Activated B cell treated with CpG ODN at 0.5 μM for 24 hours (primary cell): ENCODE results near the gene VASP. TPM values are rescaled to one million over a fixed set of nuclear protein-coding genes. Genes with fewer than 3 reads are reported as not detected.

Experiments used
- ATAC-seq: fragments of 200-7000 bp; cut with Tn5 transposase; one replicate; pipeline ENCODE4 v1.10.0; 2021; ENCODE audit warnings: low read depth, mild to moderate bottlenecking, moderate library complexity
- CTCF ChIA-PET: fragments of 350-600 bp; sonication (Branson Sonifier 250); formaldehyde crosslinking; loops from one replicate; lab custom pipeline; 2021; ENCODE audit warnings: antibody characterized with exemption; lab: Charles Lee
- POLR2A ChIA-PET: fragments of 350-600 bp; sonication (Branson Sonifier 250); formaldehyde crosslinking; loops from one replicate; lab custom pipeline; 2021; ENCODE audit warnings: antibody characterized with exemption; lab: Charles Lee
- DNase-seq: peaks from one replicate; pipeline ENCODE4 v3.0.0; 2022
- H3K27ac Mint-ChIP-seq: one replicate; pipeline ENCODE4 v1.8.0; 2020; ENCODE audit warnings: mixed read lengths
- H3K27me3 Mint-ChIP-seq: one replicate; pipeline ENCODE4 v1.8.0; 2021; ENCODE audit warnings: mixed read lengths
- H3K36me3 Mint-ChIP-seq: one replicate; pipeline ENCODE4 v1.8.0; 2021; ENCODE audit warnings: low read depth, mixed read lengths
- H3K4me1 Mint-ChIP-seq: one replicate; pipeline ENCODE4 v1.8.0; 2021; ENCODE audit warnings: mixed read lengths
- H3K4me3 Mint-ChIP-seq: one replicate; pipeline ENCODE4 v1.8.0; 2020; ENCODE audit warnings: mild to moderate bottlenecking, mixed read lengths
- H3K9me3 Mint-ChIP-seq: one replicate; pipeline ENCODE4 v1.8.0; 2020; ENCODE audit warnings: mixed read lengths
- intact Hi-C: fragments of 100-400 bp; cut with micrococcal nuclease; formaldehyde crosslinking; loops from one replicate; pipeline ENCODE4 v1.15.1; 2024
- total RNA-seq: library from RNA; stranded (reverse); gene quantifications from 2 replicates; pipeline ENCODE4 v1.2.3, GENCODE V29; 2022
- TF ChIP-seq, protein P1 (sequence below): fragments of 200-600 bp; IDR thresholded peaks from one replicate; pipeline ENCODE4 v1.8.0; 2022; ENCODE audit warnings: antibody characterized with exemption, mild to moderate bottlenecking

The VASP gene
- total RNA-seq, 1 donor from 2014 or later, result 300 TPM

DNA sequence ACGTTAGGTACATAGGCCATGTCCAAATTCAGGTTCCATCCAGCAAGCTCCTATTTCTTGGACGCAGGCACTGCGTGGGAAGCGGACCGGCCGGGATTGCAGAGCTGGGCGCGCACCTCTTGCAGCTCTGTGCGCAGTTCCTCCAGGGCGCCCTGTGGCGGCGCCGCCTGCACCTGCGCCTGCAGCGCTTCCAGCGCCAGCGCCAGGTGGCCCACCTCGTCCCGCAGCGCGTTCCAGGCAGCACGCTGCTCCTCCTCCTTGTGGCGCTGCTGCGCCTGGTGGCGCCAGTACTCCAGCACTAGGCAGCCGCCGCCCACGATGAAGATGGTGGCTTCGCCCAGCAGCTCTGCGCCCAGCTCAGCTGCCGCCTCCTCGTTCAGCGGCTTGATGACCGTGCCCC lies 46.2 kb downstream of the VASP start:
- ATAC-seq (no peak), DNase-seq (no peak)
- Mint-ChIP-seq H3K36me3 (peaks cover 9% of the 10 kb centered on the region), H3K27ac (no peak overlapping the region), H3K27me3 (no peaks in the 10 kb centered on the region), H3K9me3 (no peaks in the 10 kb centered on the region), H3K4me3 (no peak overlapping the region), H3K4me1 (peaks cover 3% of the 10 kb centered on the region)
- TF ChIP-seq, protein P1, sequence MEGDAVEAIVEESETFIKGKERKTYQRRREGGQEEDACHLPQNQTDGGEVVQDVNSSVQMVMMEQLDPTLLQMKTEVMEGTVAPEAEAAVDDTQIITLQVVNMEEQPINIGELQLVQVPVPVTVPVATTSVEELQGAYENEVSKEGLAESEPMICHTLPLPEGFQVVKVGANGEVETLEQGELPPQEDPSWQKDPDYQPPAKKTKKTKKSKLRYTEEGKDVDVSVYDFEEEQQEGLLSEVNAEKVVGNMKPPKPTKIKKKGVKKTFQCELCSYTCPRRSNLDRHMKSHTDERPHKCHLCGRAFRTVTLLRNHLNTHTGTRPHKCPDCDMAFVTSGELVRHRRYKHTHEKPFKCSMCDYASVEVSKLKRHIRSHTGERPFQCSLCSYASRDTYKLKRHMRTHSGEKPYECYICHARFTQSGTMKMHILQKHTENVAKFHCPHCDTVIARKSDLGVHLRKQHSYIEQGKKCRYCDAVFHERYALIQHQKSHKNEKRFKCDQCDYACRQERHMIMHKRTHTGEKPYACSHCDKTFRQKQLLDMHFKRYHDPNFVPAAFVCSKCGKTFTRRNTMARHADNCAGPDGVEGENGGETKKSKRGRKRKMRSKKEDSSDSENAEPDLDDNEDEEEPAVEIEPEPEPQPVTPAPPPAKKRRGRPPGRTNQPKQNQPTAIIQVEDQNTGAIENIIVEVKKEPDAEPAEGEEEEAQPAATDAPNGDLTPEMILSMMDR, result no peak
- ChIA-PET CTCF (interaction anchor here (0.6 kb wide), 1 partner anchor 62 kb away, joined by 4 read pairs; no protein-coding TSS in a partner anchor), POLR2A (no interaction called here)
- intact Hi-C loops, result no loop called here

DNA sequence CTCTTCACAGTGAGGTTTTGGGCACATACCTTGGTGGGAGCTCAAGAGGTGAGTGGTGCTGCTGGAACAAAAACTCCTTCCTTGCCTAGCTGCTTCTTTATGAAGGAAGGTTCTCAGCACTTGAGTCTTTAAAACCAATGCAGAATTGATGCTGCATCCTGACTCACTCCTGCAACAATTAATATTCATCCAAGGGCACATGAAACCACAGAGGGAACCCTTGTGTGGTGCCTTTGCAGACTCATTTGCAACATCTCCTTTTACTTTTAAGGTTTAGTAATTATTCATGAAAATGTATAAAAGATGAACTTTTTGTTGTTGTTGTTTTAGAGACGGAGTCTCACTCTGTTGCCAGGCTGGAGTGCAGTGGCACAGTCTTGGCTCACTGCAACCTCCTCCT lies 47.2 kb downstream of the VASP start:
- ATAC-seq (no peak), DNase-seq (no peak)
- ChIA-PET POLR2A (interaction anchor here (0.6 kb wide), 1 partner anchor 17 kb away, joined by 3 read pairs; no protein-coding TSS in a partner anchor), CTCF (no interaction called here)
- intact Hi-C loops, result no loop called here
- Mint-ChIP-seq H3K27me3 (no peaks in the 10 kb centered on the region), H3K9me3 (no peaks in the 10 kb centered on the region), H3K36me3 (peaks cover 9% of the 10 kb centered on the region), H3K27ac (no peak overlapping the region), H3K4me3 (no peak overlapping the region), H3K4me1 (peaks cover 11% of the 10 kb centered on the region)
- TF ChIP-seq, protein P1, result no peak

DNA sequence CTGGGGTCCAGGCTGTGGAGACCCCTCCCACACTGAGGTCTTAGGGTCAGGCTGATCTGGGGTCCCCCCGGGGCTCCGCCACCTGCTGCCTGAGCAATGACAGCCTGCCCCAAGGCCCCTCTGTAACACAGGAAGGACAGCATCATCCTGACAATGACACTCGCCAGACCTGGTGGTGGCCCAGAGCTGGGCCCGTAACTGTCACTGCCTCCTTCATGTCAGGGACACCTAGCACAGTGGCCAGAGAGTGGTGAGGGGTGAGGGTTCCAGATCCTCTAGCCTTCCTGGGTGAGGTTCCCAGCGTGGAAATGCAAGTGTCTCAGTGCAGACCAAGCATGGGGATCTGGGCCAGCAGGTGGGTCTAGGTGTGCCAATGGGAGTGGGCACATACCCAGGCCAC lies 49.6 kb downstream of the VASP start:
- intact Hi-C loops, result loop anchor here (5.0 kb wide), 2 partner anchors 50 to 130 kb away; partner anchors contain the start of gene VASP
- Mint-ChIP-seq H3K4me3 (no peak overlapping the region), H3K27me3 (no peaks in the 10 kb centered on the region), H3K27ac (no peak overlapping the region), H3K9me3 (no peaks in the 10 kb centered on the region), H3K4me1 (peaks cover 16% of the 10 kb centered on the region), H3K36me3 (peaks cover 9% of the 10 kb centered on the region)
- POLR2A ChIA-PET, result no interaction called here
- ATAC-seq, result no peak
- TF ChIP-seq, protein P1, result no peak
- DNase-seq, result no peak
- CTCF ChIA-PET, result interaction anchor here (1.4 kb wide), 1 partner anchor 42 kb away, joined by 3 read pairs; no protein-coding TSS in a partner anchor

DNA sequence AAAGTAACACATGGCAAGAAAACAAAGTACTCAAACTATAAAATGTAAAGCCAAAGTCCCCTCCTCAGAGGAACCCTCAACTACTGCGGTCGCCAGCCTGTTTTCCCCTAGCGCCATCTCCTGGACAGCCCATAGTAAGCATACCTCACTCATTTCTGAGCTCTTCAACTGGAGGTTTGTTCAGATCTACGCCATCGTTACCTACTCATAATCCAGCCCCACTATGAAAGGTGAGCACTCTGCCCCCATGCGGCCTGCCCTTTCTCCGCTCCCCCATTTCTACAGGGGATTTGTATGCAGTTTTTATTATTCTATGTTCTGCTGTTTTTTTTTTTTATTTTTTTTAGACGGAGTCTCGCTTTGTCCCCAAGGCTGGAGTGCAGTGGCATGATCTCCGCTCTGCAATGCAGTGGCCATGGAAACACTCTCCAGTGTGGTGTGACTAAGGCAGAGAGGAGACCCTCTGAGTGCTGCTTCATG lies 51.2 kb downstream of the VASP start:
- Mint-ChIP-seq H3K4me1 (peaks cover 25% of the 10 kb centered on the region), H3K27ac (no peak overlapping the region)

DNA sequence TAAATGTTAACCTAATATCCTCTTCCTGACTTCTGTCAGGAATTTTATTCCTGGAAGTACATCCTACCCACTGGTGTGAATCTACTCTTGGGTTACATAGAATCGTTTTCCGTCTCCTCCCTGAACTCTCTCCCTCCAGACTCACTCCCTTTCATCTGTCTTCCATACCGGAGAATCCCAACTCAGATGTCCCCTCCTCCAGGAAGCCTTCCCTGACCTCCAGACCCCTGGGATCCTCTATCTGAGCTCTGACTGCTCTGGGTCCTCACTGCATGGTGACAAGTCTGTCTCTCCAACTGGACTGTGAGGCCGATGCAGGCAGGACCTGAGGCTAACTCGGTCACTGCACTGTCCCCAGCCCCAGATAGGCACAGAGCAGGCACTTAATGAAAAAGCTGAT lies 52.8 kb downstream of the VASP start:
- H3K4me3 Mint-ChIP-seq, result no peak overlapping the region
- TF ChIP-seq, protein P1, result no peak
- ChIA-PET POLR2A (no interaction called here), CTCF (interaction anchor here (0.6 to 2.2 kb wide), 2 partner anchors 8 to 17 kb away, joined by 4 to 7 read pairs; no protein-coding TSS in a partner anchor)
- ATAC-seq (no peak), DNase-seq (no peak)
- peak overlapping the region; percentile 21 for H3K27ac Mint-ChIP-seq
- peaks cover 3% of the 10 kb centered on the region for H3K36me3 Mint-ChIP-seq
- H3K27me3 Mint-ChIP-seq, result no peaks in the 10 kb centered on the region
- no peaks in the 10 kb centered on the region for H3K9me3 Mint-ChIP-seq
- intact Hi-C loops, result no loop called here
- H3K4me1 Mint-ChIP-seq, result peaks cover 39% of the 10 kb centered on the region

More for the DNA sequence above, 51.2 kb downstream of the VASP start:
- TF ChIP-seq, protein P1, result no peak
- Mint-ChIP-seq H3K36me3 (peaks cover 3% of the 10 kb centered on the region), H3K9me3 (no peaks in the 10 kb centered on the region), H3K27me3 (no peaks in the 10 kb centered on the region), H3K4me3 (no peak overlapping the region)
- intact Hi-C loops, result loop anchor here (1.0 to 5.0 kb wide), 5 partner anchors 35 to 131 kb away; partner anchors contain the start of gene VASP
- DNase-seq (peak; percentile 26), ATAC-seq (peak; percentile 99)
- ChIA-PET POLR2A (interaction anchor here (0.5 to 0.9 kb wide), 9 partner anchors 16 to 1067 kb away, joined by 3 to 6 read pairs (median 4); partner anchors contain the start of gene OPA3), CTCF (interaction anchor here (0.6 to 2.2 kb wide), 23 partner anchors 9 to 154 kb away, joined by 3 to 13 read pairs (median 4); partner anchors contain the start of genes PPM1N, PPP1R13L and RTN2)
